GM10266 (cell line): ENCODE results near the gene PTPRG.

Experiments used
- DNase-seq: peaks from one replicate; pipeline ENCODE4 v3.0.0; 2012; ENCODE audit errors: extremely low spot score
- TF ChIP-seq, protein P1 (sequence below): IDR thresholded peaks from 2 replicates; pipeline ENCODE4 v1.5.1; 2012; ENCODE audit warnings: mild to moderate bottlenecking, low read depth; ENCODE audit not compliant: control insufficient read depth, insufficient read depth; ENCODE audit errors: missing control alignments

The PTPRG gene

DNA sequence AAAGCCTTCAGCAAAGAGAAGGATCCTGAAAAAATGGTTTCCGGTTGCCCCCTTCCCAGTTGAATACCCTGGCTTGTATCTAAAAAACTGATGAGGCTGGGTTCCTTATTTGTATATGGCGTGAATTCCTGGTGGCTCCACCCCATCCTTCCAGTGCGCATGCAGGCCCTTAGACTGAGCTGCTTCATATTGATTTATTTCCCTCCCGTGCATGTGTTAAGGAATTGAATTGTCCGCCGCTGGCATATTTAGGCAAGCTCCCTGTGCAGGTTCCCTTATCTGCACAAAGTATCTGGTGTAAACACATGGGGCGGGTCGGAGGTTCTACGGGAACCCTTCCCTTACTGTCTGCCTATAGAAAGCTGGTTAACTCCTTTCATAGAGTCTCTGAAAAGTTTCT is 449.6 kb downstream of the PTPRG start:
- TF ChIP-seq, protein P1, sequence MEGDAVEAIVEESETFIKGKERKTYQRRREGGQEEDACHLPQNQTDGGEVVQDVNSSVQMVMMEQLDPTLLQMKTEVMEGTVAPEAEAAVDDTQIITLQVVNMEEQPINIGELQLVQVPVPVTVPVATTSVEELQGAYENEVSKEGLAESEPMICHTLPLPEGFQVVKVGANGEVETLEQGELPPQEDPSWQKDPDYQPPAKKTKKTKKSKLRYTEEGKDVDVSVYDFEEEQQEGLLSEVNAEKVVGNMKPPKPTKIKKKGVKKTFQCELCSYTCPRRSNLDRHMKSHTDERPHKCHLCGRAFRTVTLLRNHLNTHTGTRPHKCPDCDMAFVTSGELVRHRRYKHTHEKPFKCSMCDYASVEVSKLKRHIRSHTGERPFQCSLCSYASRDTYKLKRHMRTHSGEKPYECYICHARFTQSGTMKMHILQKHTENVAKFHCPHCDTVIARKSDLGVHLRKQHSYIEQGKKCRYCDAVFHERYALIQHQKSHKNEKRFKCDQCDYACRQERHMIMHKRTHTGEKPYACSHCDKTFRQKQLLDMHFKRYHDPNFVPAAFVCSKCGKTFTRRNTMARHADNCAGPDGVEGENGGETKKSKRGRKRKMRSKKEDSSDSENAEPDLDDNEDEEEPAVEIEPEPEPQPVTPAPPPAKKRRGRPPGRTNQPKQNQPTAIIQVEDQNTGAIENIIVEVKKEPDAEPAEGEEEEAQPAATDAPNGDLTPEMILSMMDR, result no peak
- no peak for DNase-seq

DNA sequence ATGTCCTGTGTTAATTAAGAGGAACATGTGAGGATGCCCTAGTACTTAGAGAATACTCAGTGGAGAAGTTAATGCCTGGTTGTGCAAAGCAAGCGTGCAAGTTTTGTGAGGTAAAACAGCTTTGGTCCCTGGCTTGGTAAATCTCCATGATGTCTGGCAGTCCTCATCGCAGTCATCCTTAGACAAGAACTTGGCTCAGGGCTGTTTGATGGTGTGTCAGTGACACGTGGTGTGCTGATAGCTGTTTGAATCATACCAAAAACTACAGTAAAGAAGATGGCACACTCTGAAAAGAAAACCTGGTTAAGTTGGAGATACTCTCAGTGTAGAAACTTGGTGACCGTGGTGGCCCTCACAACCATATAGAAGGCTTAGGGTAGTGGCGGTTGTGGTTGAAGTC is 450.3 kb downstream of the PTPRG start:
- no peak for DNase-seq
- TF ChIP-seq, protein P1, result no peak

DNA sequence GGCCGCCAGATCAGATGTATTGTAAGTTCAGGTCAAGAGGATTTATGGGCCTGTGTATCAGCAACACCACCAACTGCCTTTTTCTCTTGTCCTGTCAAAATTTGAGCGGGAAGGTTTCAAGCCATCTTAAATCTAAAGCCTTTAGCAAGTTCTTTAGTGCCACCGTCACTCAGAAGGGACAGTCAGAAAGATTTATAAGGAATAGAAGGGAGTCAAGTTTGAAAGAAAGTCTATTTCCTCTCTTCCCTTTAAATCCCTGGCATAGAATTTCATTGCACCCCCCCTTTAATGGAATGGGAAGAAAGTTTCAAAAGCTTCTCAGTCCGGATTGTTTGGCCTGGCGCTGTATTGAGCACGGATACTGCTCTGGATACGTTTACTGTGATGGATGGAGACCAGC is 452.6 kb downstream of the PTPRG start:
- TF ChIP-seq, protein P1, result no peak
- DNase-seq, result no peak

DNA sequence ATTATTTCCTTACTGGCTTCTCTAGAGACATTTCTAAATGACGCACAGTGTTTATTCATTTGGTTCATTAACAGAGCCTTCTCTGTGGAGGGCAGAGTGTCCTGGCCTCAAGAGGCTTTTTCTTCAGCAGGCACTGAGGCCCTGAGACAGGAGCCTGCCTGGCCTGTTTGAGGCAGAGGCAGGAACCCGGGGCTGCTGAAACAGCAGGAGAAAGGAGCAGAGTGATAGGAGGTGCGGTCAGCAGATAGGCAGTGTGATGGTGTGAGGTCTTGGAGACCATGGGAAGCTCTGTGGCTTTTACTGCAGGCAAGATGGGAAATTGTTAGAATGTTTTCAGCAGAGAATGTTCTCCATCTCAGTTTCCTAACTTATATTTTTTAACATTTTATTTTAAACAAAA is 453.7 kb downstream of the PTPRG start:
- TF ChIP-seq, protein P1, result no peak
- DNase-seq, result no peak

DNA sequence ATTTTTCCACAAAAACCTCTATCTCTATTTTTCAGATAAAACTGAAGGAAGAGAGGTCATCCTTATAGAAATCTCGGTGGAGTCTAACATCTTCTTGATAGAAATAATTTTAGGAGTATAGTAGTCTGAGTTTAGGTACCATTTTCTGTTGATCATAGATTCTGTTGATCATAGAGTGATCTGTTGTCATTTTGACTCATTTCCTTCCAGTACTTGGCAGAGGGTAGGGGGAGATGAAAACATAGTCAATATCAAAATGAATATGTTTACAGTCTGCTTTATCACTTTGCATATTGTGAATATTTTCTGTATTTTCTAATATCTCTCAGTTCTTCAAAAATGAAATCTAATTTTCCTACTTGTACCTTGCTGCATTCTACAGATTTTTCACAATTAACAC is 458.5 kb downstream of the PTPRG start:
- TF ChIP-seq, protein P1, result no peak
- DNase-seq, result no peak

DNA sequence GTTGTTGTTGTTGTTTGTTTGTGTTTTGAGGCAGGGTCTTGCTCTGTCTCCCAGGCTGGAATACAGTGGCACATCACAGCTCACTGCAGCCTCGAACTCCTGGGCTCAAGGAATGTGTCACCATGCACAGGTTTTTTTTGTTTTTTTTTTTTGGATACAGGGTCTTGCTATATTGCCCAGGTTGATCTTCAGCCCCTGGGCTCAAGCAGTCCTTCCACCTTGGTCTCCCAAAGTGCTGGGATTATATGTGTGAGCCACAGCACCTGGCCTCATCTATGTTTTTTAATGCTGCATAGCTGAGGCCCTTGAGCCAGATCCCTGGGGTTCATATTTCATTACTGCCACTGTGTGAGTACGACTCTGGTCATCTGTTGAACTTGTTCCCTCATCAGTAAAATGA is 459.3 kb downstream of the PTPRG start:
- no peak for DNase-seq
- TF ChIP-seq, protein P1, result no peak

DNA sequence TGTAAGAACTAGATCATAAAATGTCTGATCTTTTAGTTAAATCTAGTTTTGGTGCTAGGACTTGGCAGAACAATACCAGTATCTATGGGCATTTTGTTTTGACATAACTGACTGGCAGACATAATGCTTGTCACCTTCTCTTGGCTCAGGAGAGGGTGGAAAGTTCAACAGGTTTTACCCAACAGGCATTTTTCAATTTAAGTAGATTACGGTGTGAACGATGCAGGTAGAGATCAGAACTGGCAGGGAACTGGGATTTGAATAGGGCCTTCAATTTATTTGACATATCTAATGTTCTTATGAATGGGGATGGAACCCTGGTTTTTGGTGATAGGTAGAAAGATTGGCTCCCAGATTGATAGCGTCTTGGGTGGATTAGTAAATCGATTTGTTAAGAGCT is 460.9 kb downstream of the PTPRG start:
- TF ChIP-seq, protein P1, result no peak
- DNase-seq, result no peak
